Fibroblast of skin of left biceps (primary cell): ENCODE results near the gene PAFAH1B2.
A peak's percentile ranks its signal among the peaks of the same experiment; 100 is the strongest.

Source experiments
- DNase-seq, 2 experiments: peaks; one replicate each; pipeline ENCODE4 v3.0.0-alpha.2; 2013; ENCODE audit warnings: low read depth in 2 of 2

Gene PAFAH1B2

GRCh38 chr11:117188620-117189081 lies 44.6 kb downstream of the PAFAH1B2 start:
- no peak for DNase-seq

- no peak for DNase-seq
Observed at GRCh38 chr11:117189191-117189940, 45.3 kb downstream of the PAFAH1B2 start.

- no peak for DNase-seq
Observed at GRCh38 chr11:117189941-117190544, 46.0 kb downstream of the PAFAH1B2 start.

GRCh38 chr11:117191680-117192400 lies 47.8 kb downstream of the PAFAH1B2 start:
- DNase-seq: no peak

GRCh38 chr11:117192401-117192875 lies 48.4 kb downstream of the PAFAH1B2 start:
- DNase-seq: no peak

DNA sequence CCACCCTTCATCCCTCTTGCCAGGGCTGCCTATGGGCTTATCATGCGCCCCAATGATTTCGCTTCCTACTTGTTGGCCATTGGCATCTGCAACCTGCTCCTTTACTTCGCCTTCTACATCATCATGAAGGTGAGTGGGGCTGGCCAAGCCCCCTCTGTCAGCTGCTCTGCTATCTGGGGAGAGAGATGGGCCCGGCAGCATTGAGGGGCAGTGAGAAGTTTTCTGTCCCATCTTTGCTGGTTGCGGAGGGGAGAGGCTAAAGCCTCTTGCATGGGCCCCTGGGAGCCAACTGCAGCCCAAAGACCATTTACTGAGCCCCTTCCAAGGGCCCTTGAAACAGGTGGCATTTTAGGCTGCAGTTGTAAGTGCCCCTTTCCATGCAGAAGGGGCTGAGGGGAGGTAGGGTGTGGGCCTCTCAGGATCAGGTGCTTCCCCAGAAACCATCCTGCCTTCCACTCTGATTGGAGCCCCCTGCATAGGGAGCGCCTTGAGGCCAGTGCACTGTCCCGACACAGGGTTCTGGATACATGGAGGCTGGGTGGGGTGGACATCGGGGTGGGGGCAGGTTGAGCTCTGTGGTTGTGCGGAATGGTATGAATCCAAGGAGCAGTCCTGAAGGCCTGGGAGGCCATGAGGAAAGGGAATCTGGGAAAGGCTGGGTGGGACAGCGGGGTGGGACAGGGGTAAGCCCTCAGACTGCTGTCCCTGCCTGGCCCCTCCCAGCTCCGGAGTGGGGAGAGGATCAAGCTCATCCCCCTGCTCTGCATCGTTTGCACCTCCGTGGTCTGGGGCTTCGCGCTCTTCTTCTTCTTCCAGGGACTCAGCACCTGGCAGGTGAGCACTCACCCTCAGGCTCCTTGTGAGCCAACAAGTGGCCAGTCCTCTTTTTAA lies 49.3 kb downstream of the PAFAH1B2 start:
- DNase-seq: no peak

GRCh38 chr11:117194267-117194666 lies 50.2 kb downstream of the PAFAH1B2 start:
- no peak for DNase-seq

- no peak for DNase-seq
Observed at GRCh38 chr11:117195258-117195657, 51.2 kb downstream of the PAFAH1B2 start.

DNA sequence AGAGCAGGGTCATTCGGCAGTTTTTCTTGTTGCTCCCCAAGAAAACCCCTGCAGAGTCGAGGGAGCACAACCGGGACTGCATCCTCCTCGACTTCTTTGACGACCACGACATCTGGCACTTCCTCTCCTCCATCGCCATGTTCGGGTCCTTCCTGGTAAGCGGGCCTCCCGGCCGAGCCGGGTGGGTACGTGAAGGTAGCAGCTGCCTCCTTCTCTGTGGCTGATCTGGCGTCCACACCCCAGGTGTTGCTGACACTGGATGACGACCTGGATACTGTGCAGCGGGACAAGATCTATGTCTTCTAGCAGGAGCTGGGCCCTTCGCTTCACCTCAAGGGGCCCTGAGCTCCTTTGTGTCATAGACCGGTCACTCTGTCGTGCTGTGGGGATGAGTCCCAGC lies 51.7 kb downstream of the PAFAH1B2 start:
- DNase-seq: no peak

DNA sequence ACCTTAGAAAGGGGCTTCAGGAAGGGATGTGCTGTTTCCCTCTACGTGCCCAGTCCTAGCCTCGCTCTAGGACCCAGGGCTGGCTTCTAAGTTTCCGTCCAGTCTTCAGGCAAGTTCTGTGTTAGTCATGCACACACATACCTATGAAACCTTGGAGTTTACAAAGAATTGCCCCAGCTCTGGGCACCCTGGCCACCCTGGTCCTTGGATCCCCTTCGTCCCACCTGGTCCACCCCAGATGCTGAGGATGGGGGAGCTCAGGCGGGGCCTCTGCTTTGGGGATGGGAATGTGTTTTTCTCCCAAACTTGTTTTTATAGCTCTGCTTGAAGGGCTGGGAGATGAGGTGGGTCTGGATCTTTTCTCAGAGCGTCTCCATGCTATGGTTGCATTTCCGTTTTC lies 52.9 kb downstream of the PAFAH1B2 start:
- no peak for DNase-seq

- no peak for DNase-seq
Observed at GRCh38 chr11:117197516-117198456, 53.7 kb downstream of the PAFAH1B2 start.

- no peak for DNase-seq
Observed at GRCh38 chr11:117198613-117199012, 54.5 kb downstream of the PAFAH1B2 start.

- peak; percentile 96 for DNase-seq
Observed at GRCh38 chr11:117199053-117199915, 55.2 kb downstream of the PAFAH1B2 start, which contains the start of gene TAGLN. Gene TAGLN, plus strand, starts transcription at chr11:117199370. Its CDS starts 3,644 bp downstream, at chr11:117203014.

- DNase-seq: no peak
Observed at GRCh38 chr11:117199916-117200812, 56.1 kb downstream of the PAFAH1B2 start.

DNA sequence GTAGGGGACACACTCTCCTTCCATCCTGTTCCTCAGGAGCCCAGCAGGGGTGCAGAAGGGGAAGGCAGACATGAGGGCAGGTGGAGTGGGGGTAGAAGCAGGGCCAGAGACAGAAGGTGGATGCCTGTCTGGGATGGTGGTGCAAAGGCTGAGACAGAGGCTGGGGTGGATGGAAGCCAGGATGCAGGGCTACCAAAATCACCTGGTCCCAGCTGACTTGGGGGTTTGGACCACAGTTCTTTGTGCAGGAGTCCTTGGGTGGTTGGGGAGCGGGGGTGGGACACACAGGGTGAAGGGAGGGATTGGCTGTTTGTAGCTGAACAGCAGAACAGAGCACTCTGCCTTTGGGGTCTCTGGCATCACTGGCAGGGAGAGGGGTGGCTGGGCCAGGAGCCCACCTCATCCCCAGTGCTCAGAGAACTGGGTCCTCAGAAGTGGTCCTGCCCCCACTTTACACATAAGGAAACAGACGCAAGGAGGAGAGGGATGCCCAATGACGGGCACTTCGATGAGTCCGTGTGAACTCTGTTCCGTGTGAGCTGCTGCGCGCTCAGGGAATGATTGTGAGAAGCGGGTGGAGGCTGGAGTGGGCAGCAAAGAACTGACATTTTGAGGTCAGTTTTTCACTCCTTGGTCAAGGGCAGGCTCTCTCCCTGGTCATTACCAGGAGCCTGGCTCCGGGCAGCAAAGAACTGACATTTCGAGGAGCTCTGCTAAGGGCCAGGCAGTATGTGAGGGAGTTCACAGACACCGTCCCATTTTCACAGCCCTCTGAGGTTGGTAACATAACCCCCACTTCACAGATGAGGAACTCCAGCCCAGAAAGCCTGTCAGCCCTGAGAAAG lies 56.9 kb downstream of the PAFAH1B2 start:
- no peak for DNase-seq

GRCh38 chr11:117201658-117202305 lies 57.7 kb downstream of the PAFAH1B2 start:
- no peak for DNase-seq
